ENCODE results near the gene STEAP2.
"Not testable (repeated sequence)": the region's sequence is repeated elsewhere in the genome, so short reads cannot be mapped to it uniquely, and the experiment has no call there.

STEAP2 gene

DNA sequence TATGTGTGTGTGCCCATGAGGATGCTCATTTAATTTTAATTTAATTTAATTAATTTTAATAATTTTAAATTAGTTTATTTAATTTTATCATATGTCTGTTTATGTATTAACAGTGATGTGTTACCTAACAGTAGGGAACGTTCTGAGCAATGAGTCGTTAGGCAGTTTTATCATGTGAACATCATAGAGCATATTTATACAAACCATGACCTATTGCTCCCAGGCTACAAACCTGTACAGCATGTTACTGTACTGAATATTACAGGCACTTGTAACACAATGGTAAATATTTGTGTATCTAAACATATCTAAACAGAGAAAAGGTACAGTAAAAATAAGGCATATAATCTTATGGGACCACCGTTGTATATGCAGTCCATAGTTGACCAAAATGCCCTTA is 19.8 kb downstream of the STEAP2 start:
- no peak for DNase-seq (ENCODE audit: low read depth, low spot score)
- H3K27ac ChIP-seq = no peak overlapping the region

DNA sequence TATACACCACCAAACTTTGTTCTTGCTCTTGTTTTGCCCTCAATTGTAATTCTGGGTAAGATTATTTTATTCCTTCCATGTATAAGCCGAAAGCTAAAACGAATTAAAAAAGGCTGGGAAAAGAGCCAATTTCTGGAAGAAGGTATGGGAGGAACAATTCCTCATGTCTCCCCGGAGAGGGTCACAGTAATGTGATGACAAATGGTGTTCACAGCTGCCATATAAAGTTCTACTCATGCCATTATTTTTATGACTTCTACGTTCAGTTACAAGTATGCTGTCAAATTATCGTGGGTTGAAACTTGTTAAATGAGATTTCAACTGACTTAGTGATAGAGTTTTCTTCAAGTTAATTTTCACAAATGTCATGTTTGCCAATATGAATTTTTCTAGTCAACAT is 20.9 kb downstream of the STEAP2 start:
- H3K27ac ChIP-seq = no peak overlapping the region
- DNase-seq (ENCODE audit: low read depth, low spot score) = no peak

DNA sequence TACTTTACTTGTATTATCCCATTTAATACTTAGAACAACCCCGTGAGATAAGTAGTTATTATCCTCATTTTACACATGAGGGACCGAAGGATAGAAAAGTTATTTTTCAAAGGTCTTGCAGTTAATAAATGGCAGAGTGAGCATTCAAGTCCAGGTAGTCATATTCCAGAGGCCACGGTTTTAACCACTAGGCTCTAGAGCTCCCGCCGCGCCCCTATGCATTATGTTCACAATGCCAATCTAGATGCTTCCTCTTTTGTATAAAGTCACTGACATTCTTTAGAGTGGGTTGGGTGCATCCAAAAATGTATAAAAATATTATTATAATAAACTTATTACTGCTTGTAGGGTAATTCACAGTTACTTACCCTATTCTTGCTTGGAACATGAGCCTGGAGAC is 22.0 kb downstream of the STEAP2 start:
- DNase-seq (ENCODE audit: low read depth, low spot score) = no peak

DNA sequence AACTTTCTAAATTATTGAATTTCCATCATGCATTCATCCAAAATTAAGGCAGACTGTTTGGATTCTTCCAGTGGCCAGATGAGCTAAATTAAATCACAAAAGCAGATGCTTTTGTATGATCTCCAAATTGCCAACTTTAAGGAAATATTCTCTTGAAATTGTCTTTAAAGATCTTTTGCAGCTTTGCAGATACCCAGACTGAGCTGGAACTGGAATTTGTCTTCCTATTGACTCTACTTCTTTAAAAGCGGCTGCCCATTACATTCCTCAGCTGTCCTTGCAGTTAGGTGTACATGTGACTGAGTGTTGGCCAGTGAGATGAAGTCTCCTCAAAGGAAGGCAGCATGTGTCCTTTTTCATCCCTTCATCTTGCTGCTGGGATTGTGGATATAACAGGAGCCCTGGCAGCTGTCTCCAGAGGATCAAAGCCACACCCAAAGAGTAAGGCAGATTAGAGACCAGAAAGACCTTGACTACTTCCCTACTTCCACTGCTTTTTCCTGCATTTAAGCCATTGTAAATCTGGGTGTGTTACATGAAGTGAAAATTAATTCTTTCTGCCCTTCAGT is 25.3 kb downstream of the STEAP2 start:
- no peak for DNase-seq (ENCODE audit: low read depth, low spot score)
- no peak overlapping the region for H3K27ac ChIP-seq

More for the DNA sequence above, 22.0 kb downstream of the STEAP2 start:
- no peak overlapping the region for H3K27ac ChIP-seq

DNA sequence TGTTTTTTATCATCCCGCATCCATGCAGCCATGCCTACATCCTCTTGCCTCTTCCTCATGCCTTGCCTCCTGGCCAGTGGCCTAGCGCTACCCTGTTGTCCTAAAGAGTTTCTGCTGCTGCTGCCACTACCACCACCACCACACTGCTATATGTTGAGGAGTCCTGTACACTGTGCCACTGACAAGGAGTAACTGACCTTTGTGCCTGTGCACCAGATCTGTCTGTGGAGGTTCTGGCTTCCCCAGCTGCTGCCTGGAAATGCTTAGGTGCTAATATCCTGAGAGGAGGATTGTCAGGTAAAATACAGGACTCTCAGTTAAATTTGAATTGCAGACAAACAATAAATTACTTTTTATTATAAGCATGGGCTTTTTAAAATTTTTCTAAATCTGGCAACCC is 26.5 kb downstream of the STEAP2 start:
- no peak overlapping the region for H3K27ac ChIP-seq
- no peak for DNase-seq (ENCODE audit: low read depth, low spot score)

DNA sequence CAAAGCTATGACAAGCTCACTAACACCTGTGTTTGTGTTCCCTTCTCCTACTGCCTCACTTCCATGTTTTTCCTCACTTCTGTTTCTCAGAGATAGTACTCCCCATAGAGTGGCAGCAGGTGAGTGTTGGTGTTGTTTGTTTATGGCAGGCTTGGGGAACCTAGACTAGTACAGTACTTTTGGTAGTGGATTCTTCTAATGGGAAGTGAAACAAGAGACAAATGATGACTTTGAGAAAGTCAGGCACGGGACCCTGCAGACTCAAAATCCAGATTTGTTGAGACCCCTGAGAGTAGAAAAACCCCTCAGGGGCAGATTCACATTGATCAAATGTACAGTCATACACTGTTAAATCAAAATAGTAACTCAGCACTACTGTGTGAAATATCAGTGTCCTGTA is 27.0 kb downstream of the STEAP2 start:
- H3K27ac ChIP-seq = no peak overlapping the region
- DNase-seq (ENCODE audit: low read depth, low spot score) = no peak

DNA sequence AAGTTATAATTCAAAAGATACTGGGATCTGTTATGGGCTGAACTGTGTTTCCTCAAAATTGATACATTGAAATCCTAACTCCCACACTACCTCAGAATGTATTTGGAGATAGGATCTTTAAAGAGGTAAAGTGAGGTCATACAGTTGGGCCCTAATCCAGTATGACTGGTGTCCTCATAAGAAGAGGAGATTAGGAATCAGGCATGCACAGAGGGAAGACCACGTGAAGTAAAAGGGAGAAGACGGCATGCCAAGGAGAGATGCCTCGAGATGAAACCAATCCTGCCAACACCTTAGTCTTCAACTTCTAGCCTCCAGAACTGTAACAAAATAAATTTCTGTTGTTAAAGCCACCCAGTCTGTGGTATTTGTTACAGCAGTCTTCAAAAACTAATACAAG is 27.5 kb downstream of the STEAP2 start:
- no peak overlapping the region for H3K27ac ChIP-seq
- DNase-seq (ENCODE audit: low read depth, low spot score) = no peak

DNA sequence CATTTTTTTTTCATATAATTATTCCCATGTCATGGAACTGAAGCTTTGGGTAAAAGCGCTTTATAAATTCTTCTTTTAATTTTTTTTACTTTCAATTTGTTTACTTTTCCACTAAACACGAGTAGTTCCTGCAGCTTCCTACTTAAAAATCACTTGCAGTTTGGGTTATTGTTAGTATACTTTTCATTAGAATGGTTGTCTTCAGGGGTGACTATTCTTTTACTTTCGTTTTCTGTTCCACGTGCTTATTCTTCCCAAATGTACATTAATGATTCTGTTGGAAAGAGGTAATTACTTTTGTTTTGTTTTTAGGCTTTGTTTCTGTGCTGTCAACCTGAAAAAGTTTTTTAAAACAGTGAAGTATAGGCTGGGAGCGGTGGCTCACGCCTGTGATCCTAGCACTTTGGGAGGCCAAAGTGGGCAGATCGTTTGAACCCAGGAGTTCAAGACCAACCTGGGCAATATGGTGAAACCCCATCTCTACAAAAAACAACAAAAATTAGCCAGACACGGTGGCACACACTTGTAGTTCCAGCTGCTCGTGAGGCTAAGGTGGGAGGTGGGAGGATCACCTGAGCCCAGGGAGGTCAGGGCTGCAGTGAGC is 28.2 kb downstream of the STEAP2 start:
- DNase-seq (ENCODE audit: low read depth, low spot score) = no peak
- no peak overlapping the region for H3K27ac ChIP-seq

DNA sequence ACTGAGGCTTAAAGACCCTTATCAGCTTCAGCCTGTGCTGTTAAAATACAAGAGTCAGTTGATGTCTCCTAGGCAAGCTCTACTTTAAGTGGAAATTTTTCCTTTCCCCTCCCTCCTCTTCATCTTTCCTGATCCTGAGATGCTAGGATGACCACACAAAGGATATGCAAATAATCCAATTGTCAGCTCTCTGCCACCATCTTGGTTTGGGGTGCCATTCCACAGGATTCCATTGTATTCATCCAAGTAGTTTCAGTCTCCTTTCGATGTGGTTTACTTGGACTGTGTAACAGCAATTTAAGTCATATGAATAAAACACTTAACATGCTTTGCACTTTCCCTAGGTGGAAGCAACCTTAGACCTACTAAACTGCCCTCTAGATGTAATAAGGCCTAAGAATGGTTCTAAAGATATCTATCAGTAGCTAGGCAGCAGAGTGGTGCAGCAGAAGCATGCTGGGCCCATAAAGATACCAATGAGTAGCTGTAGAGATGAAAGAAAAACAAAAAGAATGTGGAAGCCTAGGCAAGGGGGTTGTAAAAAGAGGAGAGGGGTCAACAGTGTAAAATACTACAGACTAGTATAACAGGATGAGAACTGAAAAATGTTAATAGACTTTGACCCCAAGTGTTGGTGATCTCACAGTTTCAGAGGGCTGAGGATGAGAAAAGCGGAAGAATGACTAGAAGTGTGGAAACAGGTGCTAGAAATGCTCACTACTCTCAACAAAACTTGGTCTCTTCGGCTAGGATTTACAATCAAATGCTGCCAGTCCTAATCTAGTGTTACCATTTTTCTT is 31.0 kb downstream of the STEAP2 start:
- H3K27ac ChIP-seq = no peak overlapping the region
- DNase-seq (ENCODE audit: low read depth, low spot score) = no peak

DNA sequence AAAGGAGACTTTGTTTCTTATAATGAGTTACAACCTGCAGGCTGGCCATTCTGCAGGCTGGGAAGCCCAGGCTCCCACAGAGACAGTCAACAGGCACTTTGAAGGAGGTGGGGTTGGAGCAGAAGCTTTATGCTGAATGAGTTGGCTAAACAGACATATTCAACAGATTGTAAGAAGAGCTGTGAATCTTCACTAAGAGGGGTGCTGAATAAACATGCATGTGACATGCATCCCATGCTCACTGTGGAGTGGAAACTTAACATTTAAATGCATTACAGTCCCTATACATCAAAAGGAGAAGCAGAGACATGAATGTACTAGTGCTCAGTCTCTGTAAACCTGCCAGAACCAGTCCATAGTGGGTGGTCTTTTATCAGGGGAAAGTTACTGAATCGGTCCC is 32.0 kb downstream of the STEAP2 start:
- no peak for DNase-seq (ENCODE audit: low read depth, low spot score)
- H3K27ac ChIP-seq = no peak overlapping the region

DNA sequence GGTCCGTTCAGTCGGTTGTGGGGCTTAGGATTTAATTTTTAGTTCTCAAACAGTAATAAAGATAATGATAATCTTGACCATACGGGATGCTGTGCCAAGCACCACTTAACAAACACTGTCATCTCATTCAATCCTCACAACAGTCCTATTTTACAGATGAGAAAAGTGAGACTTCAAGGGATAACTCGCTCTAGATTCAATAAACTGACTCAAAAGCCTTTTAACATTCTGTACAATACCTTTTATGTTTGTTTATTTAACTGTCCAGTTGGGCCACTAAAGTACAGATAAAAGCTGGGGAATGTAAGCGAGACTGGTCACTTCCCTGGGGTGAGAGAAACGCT is 33.0 kb downstream of the STEAP2 start:
- DNase-seq (ENCODE audit: low read depth, low spot score) = no peak
- no peak overlapping the region for H3K27ac ChIP-seq

DNA sequence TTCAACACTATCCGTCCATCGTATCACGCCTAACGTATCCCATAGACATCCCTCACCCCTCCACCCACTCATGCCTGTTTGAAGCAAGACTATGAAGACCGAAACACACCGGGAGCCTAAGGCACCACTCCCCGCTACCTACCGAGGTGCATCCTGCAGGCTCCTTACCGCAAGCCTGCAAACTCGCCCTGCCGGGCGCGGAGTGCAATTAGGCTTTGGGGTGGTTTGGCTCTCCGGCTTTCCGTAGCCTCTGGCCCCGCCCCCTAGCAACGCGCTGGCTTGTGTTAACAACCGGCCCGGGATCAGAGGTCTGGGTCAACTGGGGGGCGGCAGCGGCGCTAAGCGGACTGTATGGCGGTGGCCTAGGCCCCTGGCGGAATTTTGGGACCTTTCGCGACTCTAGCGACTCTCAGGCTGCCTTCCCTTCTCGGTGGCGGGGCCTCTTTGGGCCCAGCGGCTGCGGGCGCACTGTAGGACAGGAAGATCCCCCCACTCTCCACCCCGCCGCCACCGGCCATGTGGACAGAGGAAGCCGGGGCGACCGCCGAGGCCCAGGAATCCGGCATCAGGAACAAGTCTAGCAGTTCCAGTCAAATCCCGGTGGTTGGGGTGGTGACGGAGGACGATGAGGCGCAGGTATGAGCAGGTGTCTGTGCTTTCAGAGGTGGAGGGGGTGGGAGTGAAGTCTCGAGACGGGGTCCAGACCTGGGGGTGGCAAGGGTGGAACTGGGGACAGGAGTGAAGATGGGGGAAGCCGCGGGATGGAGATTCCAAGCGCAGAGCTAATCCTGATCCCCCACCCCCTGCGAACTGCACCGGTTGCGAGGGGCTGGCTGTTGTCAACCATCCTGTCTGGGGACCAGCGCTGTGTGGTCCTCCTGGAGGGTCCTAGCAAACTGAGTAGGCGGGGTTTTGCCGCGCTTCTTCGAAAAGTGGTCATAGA is 33.6 kb downstream of the STEAP2 start, which contains the start of gene CFAP69:
CFAP69 (plus strand) TSS at position 266 of the 943 bp plus-strand sequence; CDS start at position 517, 251 bp downstream.
- peak; percentile 43 for DNase-seq (ENCODE audit: low read depth, low spot score)
- H3K27ac ChIP-seq = no peak within 1 kb of the TSS

DNA sequence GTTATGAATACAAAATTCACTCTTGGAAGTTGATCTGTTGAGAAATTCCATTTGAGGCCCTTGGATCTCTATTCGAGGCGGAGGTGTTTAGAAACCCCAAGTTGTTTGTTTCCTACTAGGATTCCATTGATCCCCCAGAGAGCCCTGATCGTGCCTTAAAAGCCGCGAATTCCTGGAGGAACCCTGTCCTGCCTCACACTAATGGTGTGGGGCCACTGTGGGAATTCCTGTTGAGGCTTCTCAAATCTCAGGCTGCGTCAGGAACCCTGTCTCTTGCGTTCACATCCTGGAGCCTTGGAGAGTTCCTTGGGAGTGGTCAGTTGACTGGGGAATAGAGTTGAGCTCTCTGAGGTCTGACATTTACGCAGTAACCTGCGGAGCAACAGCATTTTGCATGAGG is 34.6 kb downstream of the STEAP2 start:
- DNase-seq (ENCODE audit: low read depth, low spot score) = no peak

DNA sequence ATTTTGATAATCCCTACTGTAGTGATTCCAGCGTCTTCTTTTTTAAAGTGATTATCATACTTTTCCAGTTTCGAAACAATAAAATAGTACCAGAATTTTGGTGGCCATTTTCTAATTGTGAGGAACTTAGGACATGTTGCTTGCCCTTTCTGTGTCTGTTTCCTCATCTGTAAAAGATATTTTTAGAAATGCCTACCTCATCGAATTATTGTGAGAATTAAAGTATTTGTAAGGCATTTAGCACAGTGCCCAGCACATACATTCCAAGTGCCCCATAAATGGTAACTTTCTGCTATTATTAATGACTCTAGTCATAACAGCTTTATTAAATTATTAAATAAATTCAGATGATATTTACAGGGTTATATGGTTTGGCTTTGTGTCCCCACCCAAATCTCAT is 37.2 kb downstream of the STEAP2 start:
- DNase-seq (ENCODE audit: low read depth, low spot score) = no peak

More for the DNA sequence above, 34.6 kb downstream of the STEAP2 start:
- no peak overlapping the region for H3K27ac ChIP-seq

DNA sequence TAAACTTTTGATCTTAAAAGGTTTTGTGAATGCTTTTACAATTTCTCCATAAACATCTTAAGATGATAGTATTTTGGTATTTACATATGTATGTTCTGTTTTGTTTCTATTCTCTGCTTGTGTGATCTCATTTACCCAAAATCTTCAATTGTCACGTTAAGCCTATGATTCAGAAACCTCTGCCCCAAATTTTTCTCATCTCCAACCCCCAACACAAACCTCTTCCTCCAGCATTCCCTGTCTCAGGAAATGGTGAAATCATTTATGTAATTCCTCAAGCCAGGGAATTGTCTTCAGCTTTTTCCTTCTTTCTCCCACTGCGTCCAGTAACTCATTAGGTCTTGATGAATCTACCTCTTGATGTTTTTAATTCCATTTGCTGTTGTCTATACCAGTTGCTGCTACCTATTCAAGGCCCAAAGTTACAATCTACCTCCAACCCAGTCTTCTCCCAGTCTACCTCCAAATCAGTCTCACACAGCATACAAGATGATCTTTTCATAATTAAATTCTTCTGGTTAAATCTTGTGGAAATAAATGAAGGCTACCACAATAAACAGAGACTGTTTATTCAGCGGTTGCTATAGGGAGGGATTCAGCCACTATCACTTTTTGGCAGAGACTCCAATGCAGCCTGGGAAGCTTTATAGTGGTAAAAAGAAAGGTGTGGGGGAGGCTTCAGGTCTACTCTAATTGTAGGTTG is 39.2 kb downstream of the STEAP2 start:
- DNase-seq (ENCODE audit: low read depth, low spot score) = no peak
- H3K27ac ChIP-seq = no peak overlapping the region

More for the DNA sequence above, 37.2 kb downstream of the STEAP2 start:
- H3K27ac ChIP-seq = no peak overlapping the region

DNA sequence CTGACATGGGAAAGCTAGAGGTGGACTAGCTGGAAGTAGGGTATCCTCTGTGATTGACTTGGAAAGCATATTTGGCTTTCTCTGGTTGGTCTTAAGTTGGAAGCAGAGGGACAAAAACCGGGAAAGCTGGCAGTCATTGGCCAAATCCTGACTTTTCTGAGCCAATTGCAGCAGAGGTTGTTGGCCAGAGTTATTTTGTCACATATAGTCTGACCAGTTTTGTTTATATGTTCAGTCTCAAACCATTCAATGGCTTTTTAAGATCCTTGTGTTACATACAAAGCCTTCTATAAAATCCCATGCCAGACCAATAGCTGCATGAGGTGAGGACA is 39.7 kb downstream of the STEAP2 start:
- no peak for DNase-seq (ENCODE audit: low read depth, low spot score)
- no peak overlapping the region for H3K27ac ChIP-seq

DNA sequence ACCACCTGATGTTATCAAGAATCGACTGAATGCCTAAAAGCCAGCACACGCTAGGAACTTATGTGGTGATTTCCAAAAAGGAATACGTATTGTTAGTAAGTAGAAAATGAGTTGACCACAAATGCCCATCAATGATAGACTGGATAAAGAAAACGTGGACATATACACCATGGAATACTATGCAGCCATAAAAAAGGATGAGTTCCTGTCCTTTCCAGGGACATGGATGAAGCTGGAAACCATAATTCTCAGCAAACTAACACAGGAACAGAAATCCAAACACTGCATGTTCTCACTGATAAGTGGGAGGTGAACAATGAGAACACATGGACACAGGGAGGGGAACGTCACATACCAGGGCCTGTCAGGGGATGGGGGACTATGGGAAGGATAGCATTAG is 44.5 kb downstream of the STEAP2 start:
- not testable (repeated sequence) for H3K27ac ChIP-seq; DNase-seq (ENCODE audit: low read depth, low spot score)

DNA sequence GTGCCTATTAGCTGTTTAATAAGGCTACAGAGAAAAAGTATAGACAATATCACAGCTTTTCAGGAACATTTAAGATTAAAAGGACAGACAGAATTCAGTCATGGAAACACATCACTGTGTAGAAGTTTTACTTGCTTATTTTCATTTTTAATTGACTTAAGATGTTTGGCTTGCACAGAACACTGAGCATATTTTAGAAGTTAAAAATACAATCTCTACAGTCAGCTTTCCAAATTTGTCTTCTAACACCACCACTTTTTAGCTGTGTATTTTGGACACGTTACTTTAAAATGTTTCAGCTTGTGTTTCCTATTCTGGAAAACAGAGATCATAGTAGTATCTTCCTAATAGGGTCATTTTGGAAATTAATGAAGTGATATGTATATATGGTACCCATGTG is 45.2 kb downstream of the STEAP2 start:
- no peak overlapping the region for H3K27ac ChIP-seq
- no peak for DNase-seq (ENCODE audit: low read depth, low spot score)

DNA sequence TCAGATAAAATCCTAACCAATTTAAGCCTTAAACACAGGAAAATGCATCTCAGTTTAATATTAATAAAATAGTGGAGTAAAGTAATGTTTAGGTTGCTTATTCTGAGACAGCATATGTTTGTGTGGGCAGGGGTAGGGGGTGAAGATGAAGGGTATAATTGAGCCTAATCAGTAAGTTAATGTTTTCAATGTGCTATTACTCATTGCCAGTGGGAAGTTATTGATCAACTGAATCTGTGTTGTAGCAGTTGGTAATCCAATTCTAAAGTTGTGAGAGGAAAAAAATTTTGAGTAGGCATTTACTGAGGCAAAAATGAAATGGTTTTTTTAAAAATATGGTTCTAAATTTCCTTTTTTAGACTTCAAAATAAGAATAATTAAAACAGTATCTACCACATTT is 49.9 kb downstream of the STEAP2 start:
- no peak for DNase-seq (ENCODE audit: low read depth, low spot score)
- H3K27ac ChIP-seq = no peak overlapping the region

DNA sequence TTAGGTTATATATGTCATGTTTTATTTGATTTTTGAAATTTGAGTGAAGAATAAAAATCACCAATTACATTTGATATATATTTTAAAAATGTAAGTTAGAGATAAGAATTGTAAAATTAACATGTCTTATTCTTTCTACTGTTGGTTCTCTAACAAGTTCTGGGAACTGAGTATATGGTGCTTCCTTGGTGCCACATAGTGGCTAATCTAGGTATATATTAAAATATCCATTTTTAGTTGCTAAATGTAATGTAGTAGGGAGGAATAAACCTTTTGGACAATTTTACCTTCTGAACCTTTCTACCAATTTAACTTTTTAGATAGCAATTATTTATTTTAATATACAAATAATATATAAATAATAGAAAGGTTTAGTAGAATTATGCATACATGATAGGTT is 50.9 kb downstream of the STEAP2 start:
- no peak overlapping the region for H3K27ac ChIP-seq

More for the DNA sequence above, 50.9 kb downstream of the STEAP2 start:
- DNase-seq (ENCODE audit: low read depth, low spot score) = no peak

Measured in epithelial cell of prostate (primary cell).